ENCODE measurements around the gene DLX4.

GRCh38 chr17:49944273-49944870, 24.6 kb upstream of the DLX4 start:
- no peak for TF ChIP-seq CTCF (IDR thresholded peaks at IDR 0.05)
- no peak for TF ChIP-seq POLR2A (IDR thresholded peaks at IDR 0.05)
- no peak for TF ChIP-seq EP300 (IDR thresholded peaks at IDR 0.05; ENCODE audit: low read depth)
- TF ChIP-seq POLR2AphosphoS5 (IDR thresholded peaks at IDR 0.05), result no peak

Measured in transverse colon (tissue), 4 donors.